GM23338 (cell line): ENCODE results near the gene CD69.

Experiments used
- CTCF ChIP-seq, 2 experiments: fragments of 200-600 bp in 1 of 2; sonication (generic) in 1 of 2; conservative IDR thresholded peaks; 2 replicates each; pipeline versions ENCODE4 v1.5.1 to v1.6.1; 2016 to 2017; ENCODE audit warnings: antibody characterized with exemption in 2 of 2, low read depth in 2 of 2, mild to moderate bottlenecking in 2 of 2, moderate library complexity in 1 of 2
- EZH2 ChIP-seq: fragments of 200-600 bp; sonication (generic); IDR thresholded peaks from one replicate; pipeline ENCODE4 v1.8.0; 2017; ENCODE audit warnings: antibody characterized with exemption, mild to moderate bottlenecking, low read depth; ENCODE audit not compliant: unreplicated experiment
- JUNB ChIP-seq: IDR thresholded peaks from one replicate; pipeline ENCODE4 v1.6.1; 2016; ENCODE audit warnings: antibody characterized with exemption; ENCODE audit not compliant: unreplicated experiment
- POLR2AphosphoS5 ChIP-seq: IDR thresholded peaks from 2 replicates; pipeline ENCODE4 v1.6.1; 2016; ENCODE audit warnings: antibody characterized with exemption, low read depth

- TF ChIP-seq POLR2AphosphoS5 (no peak), EZH2 (no peak), CTCF (conservative IDR thresholded peaks at IDR 0.05; ENCODE audit: low read depth in 2 of 2) (no peak), JUNB (no peak)
Measured at GRCh38 chr12:9718968-9719367, 41.7 kb downstream of the CD69 start.
